H1 (cell line): ENCODE measurements around the gene NT5DC1. TPM values are rescaled to one million over a fixed set of nuclear protein-coding genes. Genes with fewer than 3 reads are reported as not detected.

ENCODE experiments used
- JUN ChIP-seq: IDR thresholded peaks from 2 replicates; pipeline ENCODE4 v1.6.1; 2011; ENCODE audit warnings: low read depth, mild to moderate bottlenecking, improper control_type of control experiment, low read length
- KDM1A ChIP-seq: fragments of 200-600, 300-600 bp; sonication (generic); IDR thresholded peaks from 2 replicates; pipeline ENCODE4 v1.7.1; 2016; ENCODE audit warnings: mild to moderate bottlenecking, low read length, borderline replicate concordance
- polyA plus RNA-seq, 7 experiments: library from polyadenylated mRNA; depleted of rRNA in 3 of 7; stranded (reverse) in 5 of 7; unstranded in 2 of 7; fragments of >200 nt in 5 of 7; fragments of 200-250 nt in 2 of 7; gene quantifications; 1 replicate in 5 of 7; 2 replicates in 1 of 7; 4 replicates in 1 of 7; pipeline versions ENCODE4 v1.2.1 to v1.2.3, GENCODE V29; 2011 to 2013; ENCODE audit warnings: missing spikeins in 2 of 7, mixed read lengths in 2 of 7
- total RNA-seq: library from RNA; stranded (reverse); fragmentation: NEBNext Ultra II Directional; extraction: Animal tissue kit (Norgen Biotek cat#: 25700); gene quantifications from 2 replicates; pipeline ENCODE4 v1.2.1, GENCODE V29; 2021

NT5DC1 gene
- total and polyA plus RNA-seq, 2 of the 8 experiments (the other 6 are each of a cell fraction or from before 2014, with no cell fraction given), result 25.3 to 72.7 TPM

DNA sequence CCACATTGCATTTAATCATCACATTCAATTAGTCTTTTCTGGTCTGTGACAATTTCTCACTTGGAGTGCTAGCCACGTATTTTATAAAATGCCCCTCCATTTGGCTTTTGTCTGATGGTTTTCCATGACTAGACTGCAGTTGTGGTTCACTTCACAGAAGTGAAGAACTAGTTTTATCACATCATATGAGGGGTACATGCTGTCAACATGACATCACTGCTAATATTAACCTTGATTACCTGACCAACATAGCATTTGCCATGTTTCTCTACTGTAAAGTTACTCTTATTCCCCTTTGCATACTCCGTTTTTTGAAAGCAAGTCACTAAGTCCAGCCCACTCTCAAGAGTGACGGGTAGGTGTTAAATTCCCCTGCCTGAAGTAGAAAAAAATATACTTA, 73.3 kb downstream of the NT5DC1 start (continued):
- TF ChIP-seq KDM1A, result no peak
- no peak for TF ChIP-seq JUN
